ENCODE measurements around the gene TIMM17B. TPM values are rescaled to one million over a fixed set of nuclear protein-coding genes. Genes with fewer than 3 reads are reported as not detected.
"Not testable (repeated sequence)": the region's sequence is repeated elsewhere in the genome, so short reads cannot be mapped to it uniquely, and the experiment has no call there.

TIMM17B gene
- total RNA-seq, 1 donor from 2014 or later: 70.6 TPM

DNA sequence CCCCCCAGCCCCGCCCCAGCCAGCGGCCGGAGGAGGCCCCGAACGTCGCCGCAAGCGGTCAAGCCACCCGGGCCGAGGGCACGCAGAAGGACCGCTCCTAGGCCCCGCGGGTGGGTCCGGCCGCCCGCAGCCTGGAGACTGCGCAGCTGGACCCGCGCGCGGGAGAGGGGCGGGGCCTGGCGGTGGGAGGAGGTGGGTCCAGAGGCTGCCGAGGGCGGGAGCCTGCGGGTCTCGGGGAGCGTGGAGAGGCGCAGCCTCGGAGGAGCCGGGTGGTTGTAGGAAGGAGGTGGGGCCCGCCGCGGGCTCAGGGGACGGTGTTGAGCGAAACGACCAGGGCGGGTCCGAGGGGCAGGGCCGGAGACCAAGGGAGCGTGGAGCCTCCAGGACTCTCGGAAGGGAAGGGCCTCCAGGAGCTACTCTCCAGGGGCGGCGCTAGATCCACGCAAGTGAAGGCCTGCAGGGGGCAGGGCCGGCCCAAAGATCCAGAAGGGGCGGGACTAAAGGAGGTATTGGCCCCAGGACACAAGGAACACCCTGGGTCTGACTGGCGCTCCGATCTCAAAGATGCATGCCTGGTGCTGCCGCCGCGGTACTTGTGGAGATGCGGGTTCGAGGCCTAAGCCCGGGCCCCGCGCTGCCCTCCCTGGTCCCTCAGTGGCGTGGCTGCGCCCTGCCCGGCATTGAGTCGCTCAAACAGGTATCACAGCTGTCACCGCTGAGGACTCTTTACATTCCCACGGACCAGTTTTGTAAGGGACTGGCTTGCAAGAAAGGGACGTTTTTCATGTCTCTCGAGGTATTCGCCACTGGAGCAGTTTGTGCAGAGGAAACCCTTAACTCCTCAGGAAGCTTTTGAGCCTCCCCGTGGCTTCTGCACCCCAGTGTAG lies 5.9 kb downstream of the TIMM17B start:
- H3K27ac Mint-ChIP-seq (ENCODE audit: unreplicated experiment): no peak overlapping the region
- TF ChIP-seq, protein P1, sequence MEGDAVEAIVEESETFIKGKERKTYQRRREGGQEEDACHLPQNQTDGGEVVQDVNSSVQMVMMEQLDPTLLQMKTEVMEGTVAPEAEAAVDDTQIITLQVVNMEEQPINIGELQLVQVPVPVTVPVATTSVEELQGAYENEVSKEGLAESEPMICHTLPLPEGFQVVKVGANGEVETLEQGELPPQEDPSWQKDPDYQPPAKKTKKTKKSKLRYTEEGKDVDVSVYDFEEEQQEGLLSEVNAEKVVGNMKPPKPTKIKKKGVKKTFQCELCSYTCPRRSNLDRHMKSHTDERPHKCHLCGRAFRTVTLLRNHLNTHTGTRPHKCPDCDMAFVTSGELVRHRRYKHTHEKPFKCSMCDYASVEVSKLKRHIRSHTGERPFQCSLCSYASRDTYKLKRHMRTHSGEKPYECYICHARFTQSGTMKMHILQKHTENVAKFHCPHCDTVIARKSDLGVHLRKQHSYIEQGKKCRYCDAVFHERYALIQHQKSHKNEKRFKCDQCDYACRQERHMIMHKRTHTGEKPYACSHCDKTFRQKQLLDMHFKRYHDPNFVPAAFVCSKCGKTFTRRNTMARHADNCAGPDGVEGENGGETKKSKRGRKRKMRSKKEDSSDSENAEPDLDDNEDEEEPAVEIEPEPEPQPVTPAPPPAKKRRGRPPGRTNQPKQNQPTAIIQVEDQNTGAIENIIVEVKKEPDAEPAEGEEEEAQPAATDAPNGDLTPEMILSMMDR (IDR thresholded peaks at IDR 0.05; ENCODE audit: unreplicated experiment): no peak
- no peaks in the 10 kb centered on the region for H3K9me3 Mint-ChIP-seq (ENCODE audit: unreplicated experiment)
- peaks cover 9% of the 10 kb centered on the region for H3K4me1 Mint-ChIP-seq (ENCODE audit: unreplicated experiment)
- peaks cover 5% of the 10 kb centered on the region for H3K27me3 Mint-ChIP-seq (ENCODE audit: unreplicated experiment)
- H3K36me3 Mint-ChIP-seq (ENCODE audit: low read depth, unreplicated experiment): peaks cover 7% of the 10 kb centered on the region
- H3K4me3 Mint-ChIP-seq (ENCODE audit: unreplicated experiment): peak overlapping the region; percentile 51
- peak; percentile 72 for DNase-seq (ENCODE audit: low spot score)

DNA sequence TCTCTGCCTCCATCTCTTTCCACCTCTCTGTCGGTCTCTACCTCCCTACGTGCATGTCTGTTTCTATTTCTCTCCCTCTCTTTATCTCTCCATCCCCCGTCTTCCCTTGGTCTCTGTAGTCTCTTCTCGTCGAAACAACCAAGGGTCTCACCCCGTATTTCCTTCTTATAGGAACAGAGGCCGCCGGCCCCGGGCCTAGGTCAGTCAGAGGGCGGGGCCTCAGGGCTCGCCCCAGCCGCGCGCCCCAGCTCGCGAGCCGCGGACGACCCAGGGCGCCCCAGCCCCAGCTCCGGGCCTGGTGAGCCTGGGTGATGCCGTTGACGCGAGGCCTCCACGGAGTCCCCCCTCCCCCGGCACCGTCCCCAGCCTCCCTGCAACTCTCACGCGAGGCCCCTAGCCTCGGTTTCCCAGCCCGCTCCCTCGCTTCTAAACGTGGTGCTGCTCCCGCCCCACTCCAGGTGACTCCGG lies 6.6 kb downstream of the TIMM17B start:
- H3K9me3 Mint-ChIP-seq (ENCODE audit: unreplicated experiment): no peaks in the 10 kb centered on the region
- TF ChIP-seq, protein P1 (IDR thresholded peaks at IDR 0.05; ENCODE audit: unreplicated experiment): no peak
- peaks cover 7% of the 10 kb centered on the region for H3K36me3 Mint-ChIP-seq (ENCODE audit: low read depth, unreplicated experiment)
- peak; percentile 10 for DNase-seq (ENCODE audit: low spot score)
- H3K27ac Mint-ChIP-seq (ENCODE audit: unreplicated experiment): no peak overlapping the region
- peaks cover 9% of the 10 kb centered on the region for H3K4me1 Mint-ChIP-seq (ENCODE audit: unreplicated experiment)
- H3K4me3 Mint-ChIP-seq (ENCODE audit: unreplicated experiment): peak overlapping the region; percentile 87
- H3K27me3 Mint-ChIP-seq (ENCODE audit: unreplicated experiment): peaks cover 5% of the 10 kb centered on the region

DNA sequence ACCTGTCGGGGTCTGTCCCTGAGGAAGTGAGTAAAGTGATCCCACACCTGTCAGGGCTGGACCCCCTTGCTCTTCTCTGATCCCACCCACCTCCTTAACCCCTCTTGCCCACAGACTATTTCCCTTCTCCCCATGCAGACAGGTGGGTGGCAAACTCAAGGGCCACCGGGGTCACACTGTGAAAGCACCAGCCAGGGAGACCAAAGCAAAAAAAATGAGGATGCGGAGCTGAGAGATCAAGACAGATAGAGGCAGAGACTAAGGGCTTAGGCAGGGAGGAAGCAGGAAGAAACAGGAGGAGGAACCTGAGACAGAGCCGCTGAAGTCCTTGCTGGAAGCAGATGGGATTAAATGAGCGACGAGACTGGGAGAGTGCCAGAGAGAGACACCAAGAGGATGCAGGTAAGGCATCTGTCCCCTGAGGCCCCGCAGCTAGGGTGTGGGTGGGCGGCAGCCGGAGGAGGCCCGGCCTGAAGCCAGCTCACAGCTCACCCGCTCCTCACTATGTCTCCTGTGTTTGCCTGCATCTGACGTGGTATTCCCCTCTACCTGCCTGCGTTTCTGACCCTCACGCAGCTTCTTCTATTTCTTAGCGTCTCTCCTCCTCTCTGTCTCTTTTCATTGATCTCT lies 7.2 kb downstream of the TIMM17B start:
- TF ChIP-seq, protein P1 (IDR thresholded peaks at IDR 0.05; ENCODE audit: unreplicated experiment): no peak
- Mint-ChIP-seq H3K36me3 (ENCODE audit: low read depth, unreplicated experiment) (peaks cover 7% of the 10 kb centered on the region), H3K27ac (ENCODE audit: unreplicated experiment) (no peak overlapping the region), H3K4me3 (ENCODE audit: unreplicated experiment) (peak overlapping the region; percentile 87), H3K9me3 (ENCODE audit: unreplicated experiment) (no peaks in the 10 kb centered on the region), H3K27me3 (ENCODE audit: unreplicated experiment) (peaks cover 5% of the 10 kb centered on the region), H3K4me1 (ENCODE audit: unreplicated experiment) (peaks cover 8% of the 10 kb centered on the region)
- no peak for DNase-seq (ENCODE audit: low spot score)

DNA sequence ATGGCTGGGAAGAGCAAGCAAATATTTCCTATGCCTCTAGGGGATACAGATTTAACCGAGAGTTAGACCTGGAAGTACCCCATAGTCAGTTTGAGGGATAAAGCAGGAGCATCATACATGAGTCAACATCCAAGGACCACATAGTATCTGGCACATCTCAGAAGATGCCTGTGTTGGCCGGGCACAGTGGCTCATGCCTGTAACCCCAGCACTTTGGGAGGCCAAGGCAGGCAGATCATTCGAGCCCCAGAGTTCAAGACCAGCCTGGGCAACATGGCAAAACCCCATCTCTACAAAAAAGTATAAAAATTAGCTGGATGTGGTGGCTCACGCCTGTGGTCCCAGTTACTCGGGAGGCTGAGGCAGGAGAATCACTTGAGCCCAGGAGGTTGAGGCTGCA lies 11.0 kb downstream of the TIMM17B start:
- DNase-seq (ENCODE audit: low spot score); H3K36me3 Mint-ChIP-seq (ENCODE audit: low read depth, unreplicated experiment); H3K9me3 Mint-ChIP-seq (ENCODE audit: unreplicated experiment); H3K4me1 Mint-ChIP-seq (ENCODE audit: unreplicated experiment); H3K4me3 Mint-ChIP-seq (ENCODE audit: unreplicated experiment); H3K27me3 Mint-ChIP-seq (ENCODE audit: unreplicated experiment); H3K27ac Mint-ChIP-seq (ENCODE audit: unreplicated experiment): not testable (repeated sequence)

DNA sequence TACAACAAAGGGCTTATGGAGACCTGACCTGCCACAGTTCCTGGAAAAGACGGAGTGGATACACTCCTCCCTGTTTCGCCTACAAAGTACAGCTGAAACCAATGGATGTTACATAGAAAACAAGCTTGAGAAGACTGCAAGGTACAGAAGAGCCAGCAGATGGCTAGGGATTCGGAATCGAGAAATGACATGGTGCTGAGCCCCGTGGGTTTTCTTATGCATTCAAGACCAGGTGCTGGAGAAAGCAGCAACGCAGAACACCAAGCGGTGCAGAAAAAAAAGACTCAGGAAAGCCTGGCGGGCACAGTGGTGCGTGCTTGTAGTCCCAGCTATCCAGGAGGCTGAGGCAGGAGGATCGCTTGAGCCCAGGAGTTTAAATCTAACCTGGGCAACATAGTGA lies 13.8 kb downstream of the TIMM17B start:
- TF ChIP-seq, protein P1 (IDR thresholded peaks at IDR 0.05; ENCODE audit: unreplicated experiment): no peak
- H3K9me3 Mint-ChIP-seq (ENCODE audit: unreplicated experiment): no peaks in the 10 kb centered on the region
- H3K4me1 Mint-ChIP-seq (ENCODE audit: unreplicated experiment): peaks cover 6% of the 10 kb centered on the region
- H3K27me3 Mint-ChIP-seq (ENCODE audit: unreplicated experiment): no peaks in the 10 kb centered on the region
- H3K36me3 Mint-ChIP-seq (ENCODE audit: low read depth, unreplicated experiment): no peaks in the 10 kb centered on the region
- no peak overlapping the region for H3K4me3 Mint-ChIP-seq (ENCODE audit: unreplicated experiment)
- DNase-seq (ENCODE audit: low spot score): no peak
- no peak overlapping the region for H3K27ac Mint-ChIP-seq (ENCODE audit: unreplicated experiment)

DNA sequence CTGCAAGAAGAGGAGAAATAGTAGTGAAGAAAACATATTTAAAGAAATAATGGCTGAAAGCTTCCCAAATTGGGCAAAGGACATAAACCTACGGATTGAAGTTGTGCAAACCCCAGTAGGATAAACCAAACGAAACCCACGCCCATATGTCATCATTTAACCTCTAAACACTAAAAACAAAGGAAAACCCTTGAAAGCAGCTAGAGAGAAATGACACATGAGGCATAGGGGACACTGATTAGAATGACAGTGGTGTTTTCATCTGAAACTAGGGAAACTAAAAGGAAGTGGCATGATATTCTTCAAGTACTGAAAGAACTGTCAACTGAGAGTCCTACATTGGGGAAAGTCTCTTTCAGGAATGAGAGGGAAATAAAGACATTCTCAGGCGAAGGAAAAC lies 20.6 kb downstream of the TIMM17B start:
- not testable (repeated sequence) for H3K27me3 Mint-ChIP-seq (ENCODE audit: unreplicated experiment); H3K4me1 Mint-ChIP-seq (ENCODE audit: unreplicated experiment); DNase-seq (ENCODE audit: low spot score); H3K27ac Mint-ChIP-seq (ENCODE audit: unreplicated experiment); H3K9me3 Mint-ChIP-seq (ENCODE audit: unreplicated experiment); H3K36me3 Mint-ChIP-seq (ENCODE audit: low read depth, unreplicated experiment); H3K4me3 Mint-ChIP-seq (ENCODE audit: unreplicated experiment)

DNA sequence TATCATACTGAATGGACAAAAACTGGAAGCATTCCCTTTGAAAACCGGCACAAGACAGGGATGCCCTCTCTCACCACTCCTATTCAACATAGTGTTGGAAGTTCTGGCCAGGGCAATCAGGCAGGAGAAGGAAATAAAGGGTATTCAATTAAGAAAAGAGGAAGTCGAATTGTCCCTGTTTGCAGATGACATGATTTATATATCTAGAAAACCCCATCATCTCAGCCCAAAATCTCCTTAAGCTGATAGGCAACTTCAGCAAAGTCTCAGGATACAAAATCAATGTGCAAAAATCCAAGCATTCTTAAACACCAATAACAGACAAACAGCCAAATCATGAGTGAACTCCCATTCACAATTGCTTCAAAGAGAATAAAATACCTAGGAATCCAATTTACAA lies 25.6 kb downstream of the TIMM17B start:
- H3K4me3 Mint-ChIP-seq (ENCODE audit: unreplicated experiment); H3K9me3 Mint-ChIP-seq (ENCODE audit: unreplicated experiment); DNase-seq (ENCODE audit: low spot score); H3K27ac Mint-ChIP-seq (ENCODE audit: unreplicated experiment); H3K36me3 Mint-ChIP-seq (ENCODE audit: low read depth, unreplicated experiment); H3K27me3 Mint-ChIP-seq (ENCODE audit: unreplicated experiment); H3K4me1 Mint-ChIP-seq (ENCODE audit: unreplicated experiment): not testable (repeated sequence)
